B cell (primary cell): Measurements from ENCODE around the gene ABCA2. TPM values are rescaled to one million over a fixed set of nuclear protein-coding genes. Genes with fewer than 3 reads are reported as not detected.

Source experiments
- ATAC-seq: fragments of 200-7000 bp; cut with Tn5 transposase; one replicate; pipeline ENCODE4 v1.10.0; 2021; ENCODE audit warnings: low read depth, mild to moderate bottlenecking, moderate number of reproducible peaks, moderate library complexity
- CTCF ChIA-PET: fragments of 350-600 bp; sonication (Branson Sonifier 250); formaldehyde crosslinking; loops from one replicate; lab custom pipeline; 2021; ENCODE audit warnings: antibody characterized with exemption, inconsistent platforms; lab: Charles Lee
- POLR2A ChIA-PET: fragments of 350-600 bp; sonication (Branson Sonifier 250); formaldehyde crosslinking; loops from one replicate; lab custom pipeline; 2021; ENCODE audit warnings: antibody characterized with exemption; lab: Charles Lee
- DNase-seq: peaks from one replicate; pipeline ENCODE4 v3.0.0; 2013
- H2AFZ ChIP-seq: 2 replicates; pipeline ENCODE4 v1.6.1; 2012; ENCODE audit warnings: mild to moderate bottlenecking, low read depth, low read length; ENCODE audit not compliant: insufficient read depth, poor library complexity, severe bottlenecking
- H3K27ac ChIP-seq, 2 donors: 1 replicate in 1 of 2; 2 replicates in 1 of 2; pipeline ENCODE4 v1.5.1; 2012 to 2013; ENCODE audit warnings: low read length in 2 of 2, mild to moderate bottlenecking in 2 of 2, moderate library complexity in 1 of 2
- H3K27me3 ChIP-seq, 4 experiments: fragments of 200-600 bp in 1 of 4; sonication (generic) in 1 of 4; replicated peaks in 1 of 4; 1 replicate in 2 of 4; 2 replicates in 2 of 4; pipeline versions ENCODE4 v1.6.1 to v1.7.0; 2013 to 2016; ENCODE audit warnings: low read length in 3 of 4, mild to moderate bottlenecking in 2 of 4, mixed read lengths in 1 of 4, moderate library complexity in 1 of 4; ENCODE audit not compliant: insufficient read depth in 4 of 4, control insufficient read depth in 3 of 4; ENCODE audit errors: control extremely low read depth in 1 of 4
- H3K36me3 ChIP-seq, 2 experiments: replicated peaks in 1 of 2; 1 replicate in 1 of 2; 2 replicates in 1 of 2; pipeline versions ENCODE4 v1.6.1 to v1.7.1; 2013; ENCODE audit warnings: low read length in 1 of 2; ENCODE audit not compliant: insufficient read depth in 2 of 2, control insufficient read depth in 1 of 2; ENCODE audit errors: control extremely low read depth in 1 of 2, extremely low read depth in 1 of 2
- H3K4me1 ChIP-seq, 2 donors: fragments of 200-600 bp in 1 of 2; sonication (generic) in 1 of 2; 1 replicate in 1 of 2; 2 replicates in 1 of 2; pipeline versions ENCODE4 v1.5.1 to v1.6.1; 2013 to 2017; ENCODE audit warnings: low read length in 2 of 2; ENCODE audit not compliant: control insufficient read depth in 2 of 2, insufficient read depth in 2 of 2
- H3K4me2 ChIP-seq: replicated peaks from 2 replicates; pipeline ENCODE3; 2012; ENCODE audit warnings: mild to moderate bottlenecking, low read depth, low read length; ENCODE audit not compliant: poor library complexity, severe bottlenecking
- H3K4me3 ChIP-seq, 5 experiments: fragments of 200-600 bp in 1 of 5; sonication (generic) in 1 of 5; 1 replicate in 3 of 5; 2 replicates in 2 of 5; pipeline versions ENCODE4 v1.5.1 to v1.7.0; 2011 to 2016; ENCODE audit warnings: low read length in 4 of 5, mild to moderate bottlenecking in 4 of 5, low read depth in 2 of 5, control low read depth in 1 of 5, moderate library complexity in 1 of 5; ENCODE audit not compliant: insufficient read depth in 1 of 5; ENCODE audit errors: control extremely low read depth in 1 of 5, extremely low read depth in 1 of 5
- H3K79me2 ChIP-seq: fragments of 200-600 bp; sonication (generic); one replicate; pipeline ENCODE4 v1.6.0; 2016; ENCODE audit warnings: low read length; ENCODE audit not compliant: control insufficient read depth, insufficient read depth
- H3K9ac ChIP-seq: fragments of 200-600 bp; sonication (generic); 2 replicates; pipeline ENCODE4 v1.6.1; 2017; ENCODE audit warnings: mild to moderate bottlenecking, low read length, moderate library complexity
- H3K9me3 ChIP-seq, 3 donors: one replicate each; pipeline versions ENCODE4 v1.6.1 to v1.7.1; 2013; ENCODE audit warnings: low read length in 2 of 3; ENCODE audit not compliant: control insufficient read depth in 2 of 3, insufficient read depth in 1 of 3; ENCODE audit errors: control extremely low read depth in 1 of 3
- H4K20me1 ChIP-seq: 2 replicates; pipeline ENCODE4 v1.6.0; 2012; ENCODE audit warnings: mild to moderate bottlenecking, low read length; ENCODE audit not compliant: insufficient read depth, control insufficient read depth, poor library complexity, severe bottlenecking
- H3K27ac Mint-ChIP-seq: one replicate; pipeline ENCODE4 v1.8.0; 2021; ENCODE audit warnings: mixed read lengths
- H3K27me3 Mint-ChIP-seq: one replicate; pipeline ENCODE4 v1.8.0; 2021; ENCODE audit warnings: mixed read lengths
- H3K4me1 Mint-ChIP-seq: one replicate; pipeline ENCODE4 v1.8.0; 2021; ENCODE audit warnings: mixed read lengths
- H3K4me3 Mint-ChIP-seq: one replicate; pipeline ENCODE4 v1.8.0; 2021; ENCODE audit warnings: mixed read lengths
- H3K9me3 Mint-ChIP-seq: one replicate; pipeline ENCODE4 v1.8.0; 2022; ENCODE audit warnings: mixed read lengths; ENCODE audit not compliant: insufficient read depth
- EZH2 ChIP-seq: IDR thresholded peaks from 2 replicates; pipeline ENCODE4 v1.6.1; 2012; ENCODE audit warnings: borderline replicate concordance, low read depth, mild to moderate bottlenecking, moderate library complexity, low read length; ENCODE audit not compliant: insufficient read depth, poor library complexity, severe bottlenecking
- WGBS: methylation state at CpG from one replicate; pipeline ENCODE4 v1.1.5; 2013; ENCODE audit warnings: missing lambda C conversion rate; ENCODE audit not compliant: insufficient coverage; 5-methylcytosine and 5-hydroxymethylcytosine counted together
- intact Hi-C: fragments of 100-400 bp; cut with micrococcal nuclease; formaldehyde crosslinking; loops from one replicate; pipeline ENCODE4 v1.10.0; 2022
- polyA plus RNA-seq: library from polyadenylated mRNA; depleted of rRNA; stranded (reverse); fragments of >200 nt; gene quantifications from 2 replicates; pipeline ENCODE4 v1.2.3, GENCODE V29; 2012
- total RNA-seq, 2 donors: library from RNA; stranded (reverse); fragments of 120-200 nt in 1 of 2; gene quantifications; 1 replicate in 1 of 2; 2 replicates in 1 of 2; pipeline versions ENCODE4 v1.2.3 to v1.2.4, GENCODE V29; 2013 to 2022
- TF ChIP-seq, protein P1 (sequence below): fragments of 200-600 bp; IDR thresholded peaks from one replicate; pipeline ENCODE4 v1.8.0; 2022; ENCODE audit warnings: antibody characterized with exemption, mild to moderate bottlenecking

Gene ABCA2
- total and polyA plus RNA-seq, 2 donors (not counting 1 experiment from before 2014, with no cell fraction given): 30.7 to 61.1 TPM

DNA sequence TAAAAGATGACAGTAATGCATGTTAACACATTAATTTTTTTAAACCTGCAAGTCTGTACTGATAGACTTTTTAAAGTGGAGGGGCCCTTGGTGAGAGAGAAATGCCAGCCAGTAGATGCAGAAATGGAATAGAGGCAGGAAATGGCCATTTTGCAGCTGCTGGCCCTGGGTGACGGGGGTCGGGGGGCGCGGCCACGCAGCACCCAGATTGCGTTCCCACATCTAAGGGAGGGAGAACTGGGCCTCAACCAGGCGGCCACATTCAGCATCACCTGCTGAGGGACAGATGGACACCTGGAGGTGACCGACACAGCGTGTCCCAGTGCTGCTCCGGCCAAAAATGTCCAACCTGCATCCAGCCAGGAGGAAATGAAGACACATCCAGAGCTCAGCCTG lies 25.4 kb downstream of the ABCA2 start:
- no peak overlapping the region for H2AFZ ChIP-seq
- CTCF ChIA-PET: interaction anchor here (0.8 to 4.4 kb wide), 3 partner anchors 26 to 33 kb away, joined by 3 to 27 read pairs (median 12); partner anchors contain the start of gene FUT7
- H3K4me3 ChIP-seq: no peak overlapping the region
- H4K20me1 ChIP-seq: no peaks in the 10 kb centered on the region
- ATAC-seq: no peak
- POLR2A ChIA-PET: no interaction called here
- H3K9me3 Mint-ChIP-seq: no peaks in the 10 kb centered on the region
- no peak for DNase-seq
- peaks cover 0 to 4% (median 0%) of the 10 kb centered on the region in 3 donors for H3K9me3 ChIP-seq
- intact Hi-C loops: no loop called here
- H3K27ac Mint-ChIP-seq: no peak overlapping the region
- H3K27ac ChIP-seq: no peak overlapping the region
- H3K4me3 Mint-ChIP-seq: no peak overlapping the region
- H3K27me3 ChIP-seq: no peaks in the 10 kb centered on the region
- H3K79me2 ChIP-seq: no peaks in the 10 kb centered on the region
- WGBS: 88% methylated on average over 10 of the region's 10 CpGs
- H3K27me3 Mint-ChIP-seq: peaks cover 3% of the 10 kb centered on the region
- no peaks in the 10 kb centered on the region for H3K36me3 ChIP-seq
- peaks cover 28 to 37% of the 10 kb centered on the region in 2 donors for H3K4me1 ChIP-seq
- TF ChIP-seq, protein P1, sequence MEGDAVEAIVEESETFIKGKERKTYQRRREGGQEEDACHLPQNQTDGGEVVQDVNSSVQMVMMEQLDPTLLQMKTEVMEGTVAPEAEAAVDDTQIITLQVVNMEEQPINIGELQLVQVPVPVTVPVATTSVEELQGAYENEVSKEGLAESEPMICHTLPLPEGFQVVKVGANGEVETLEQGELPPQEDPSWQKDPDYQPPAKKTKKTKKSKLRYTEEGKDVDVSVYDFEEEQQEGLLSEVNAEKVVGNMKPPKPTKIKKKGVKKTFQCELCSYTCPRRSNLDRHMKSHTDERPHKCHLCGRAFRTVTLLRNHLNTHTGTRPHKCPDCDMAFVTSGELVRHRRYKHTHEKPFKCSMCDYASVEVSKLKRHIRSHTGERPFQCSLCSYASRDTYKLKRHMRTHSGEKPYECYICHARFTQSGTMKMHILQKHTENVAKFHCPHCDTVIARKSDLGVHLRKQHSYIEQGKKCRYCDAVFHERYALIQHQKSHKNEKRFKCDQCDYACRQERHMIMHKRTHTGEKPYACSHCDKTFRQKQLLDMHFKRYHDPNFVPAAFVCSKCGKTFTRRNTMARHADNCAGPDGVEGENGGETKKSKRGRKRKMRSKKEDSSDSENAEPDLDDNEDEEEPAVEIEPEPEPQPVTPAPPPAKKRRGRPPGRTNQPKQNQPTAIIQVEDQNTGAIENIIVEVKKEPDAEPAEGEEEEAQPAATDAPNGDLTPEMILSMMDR: no peak
- no peak for TF ChIP-seq EZH2
- no peak overlapping the region for H3K9ac ChIP-seq
- no peak overlapping the region for H3K4me2 ChIP-seq
- H3K4me1 Mint-ChIP-seq: peaks cover 29% of the 10 kb centered on the region

DNA sequence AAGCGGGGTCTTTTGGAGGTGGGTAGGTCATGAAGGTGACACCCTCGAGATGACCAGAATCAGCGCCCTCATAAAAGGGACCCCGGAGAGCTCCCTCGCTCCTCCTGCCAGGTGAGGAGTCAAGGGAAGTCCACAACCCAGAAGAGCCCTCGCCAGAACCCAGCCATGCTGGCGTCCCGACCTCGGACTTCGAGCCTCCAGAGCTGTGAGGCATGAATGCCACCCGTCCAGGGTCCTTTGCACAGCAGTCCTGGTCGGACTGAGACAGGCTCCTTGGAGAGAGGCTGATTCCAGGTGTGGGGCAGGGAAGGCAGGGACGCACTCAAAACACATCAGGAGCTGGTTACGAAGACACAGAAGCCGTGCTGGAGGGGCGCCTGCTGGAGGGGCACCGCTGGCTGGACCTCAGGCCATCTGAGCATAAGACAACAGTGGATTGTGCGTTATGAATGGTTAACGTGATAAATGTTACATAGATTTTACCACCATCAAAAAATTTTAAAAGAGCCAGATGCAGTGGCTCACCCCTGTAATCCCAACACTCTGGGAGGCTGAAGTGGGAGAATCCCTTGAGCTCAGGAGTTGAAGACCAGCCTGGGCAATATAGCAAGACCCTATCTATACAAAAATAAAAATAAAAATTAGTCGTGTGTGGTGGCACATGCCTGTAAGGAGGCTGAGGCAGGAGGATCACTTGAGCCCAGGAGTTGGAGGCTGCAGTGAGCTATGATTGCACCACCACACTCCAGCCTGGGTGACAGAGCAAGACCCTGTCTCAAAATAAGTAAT lies 26.0 kb downstream of the ABCA2 start:
- H3K27ac ChIP-seq: no peak overlapping the region
- Mint-ChIP-seq H3K4me3 (no peak overlapping the region), H3K27ac (no peak overlapping the region), H3K4me1 (peaks cover 34% of the 10 kb centered on the region), H3K27me3 (peaks cover 3% of the 10 kb centered on the region), H3K9me3 (no peaks in the 10 kb centered on the region)
- H3K79me2 ChIP-seq: no peaks in the 10 kb centered on the region
- ChIA-PET POLR2A (interaction anchor here (1.9 kb wide), 1 partner anchor 10 kb away, joined by 10 read pairs; the partner anchor contains the start of gene PAXX), CTCF (interaction anchor here (0.7 to 4.4 kb wide), 5 partner anchors 11 to 33 kb away, joined by 3 to 27 read pairs (median 9); partner anchors contain the start of genes FUT7 and PAXX)
- H2AFZ ChIP-seq: no peak overlapping the region
- peaks cover 34 to 43% of the 10 kb centered on the region in 2 donors for H3K4me1 ChIP-seq
- H3K9me3 ChIP-seq: peaks cover 0 to 4% (median 0%) of the 10 kb centered on the region in 3 donors
- H3K4me2 ChIP-seq: no peak overlapping the region
- H4K20me1 ChIP-seq: no peaks in the 10 kb centered on the region
- H3K36me3 ChIP-seq: no peaks in the 10 kb centered on the region
- TF ChIP-seq EZH2: no peak
- TF ChIP-seq, protein P1: no peak
- WGBS: 95% methylated on average over 11 of the region's 20 CpGs
- intact Hi-C loops: no loop called here
- peaks cover 0 to 4% (median 0%) of the 10 kb centered on the region in 4 experiments for H3K27me3 ChIP-seq
- H3K9ac ChIP-seq: no peak overlapping the region
- H3K4me3 ChIP-seq: no peak overlapping the region
- DNase-seq: no peak
- no peak for ATAC-seq
